Activated naive CD4-positive, alpha-beta T cell treated with anti-CD3 and anti-CD28 coated beads, Interleukin-2, amount 10 ng/mL, durations not matched to agents 7 days and 5 days (primary cell): ENCODE results near the gene OR6F1.

Experiments
- CTCF ChIA-PET: fragments of 350-600 bp; sonication (Branson Sonifier 250); formaldehyde crosslinking; loops from one replicate; lab custom pipeline; 2021; ENCODE audit warnings: antibody characterized with exemption; lab: Charles Lee
- DNase-seq: peaks from one replicate; pipeline ENCODE4 v3.0.0-alpha.2; 2020
- H3K27ac Mint-ChIP-seq: one replicate; pipeline ENCODE4 v1.8.0; 2021; ENCODE audit warnings: mild to moderate bottlenecking, moderate library complexity, mixed read lengths
- H3K27me3 Mint-ChIP-seq: one replicate; pipeline ENCODE4 v1.8.0; 2021; ENCODE audit warnings: mild to moderate bottlenecking, mixed read lengths
- H3K36me3 Mint-ChIP-seq: one replicate; pipeline ENCODE4 v1.8.0; 2021; ENCODE audit warnings: mixed read lengths
- H3K4me1 Mint-ChIP-seq: one replicate; pipeline ENCODE4 v1.8.0; 2021; ENCODE audit warnings: mixed read lengths
- H3K4me3 Mint-ChIP-seq: one replicate; pipeline ENCODE4 v1.8.0; 2021; ENCODE audit warnings: mild to moderate bottlenecking, moderate library complexity, mixed read lengths
- H3K9me3 Mint-ChIP-seq: one replicate; pipeline ENCODE4 v1.8.0; 2021; ENCODE audit warnings: mixed read lengths

Gene OR6F1

GRCh38 chr1:247681288-247681897 is 35.1 kb downstream of the OR6F1 start:
- Mint-ChIP-seq H3K4me3 (no peak overlapping the region), H3K27ac (no peak overlapping the region), H3K27me3 (no peaks in the 10 kb centered on the region), H3K9me3 (no peaks in the 10 kb centered on the region), H3K4me1 (no peaks in the 10 kb centered on the region), H3K36me3 (no peaks in the 10 kb centered on the region)
- CTCF ChIA-PET, result interaction anchor here (0.6 to 1.0 kb wide), 2 partner anchors 21 to 411 kb away, joined by 3 read pairs; no protein-coding TSS in a partner anchor
- peak; percentile 58 for DNase-seq

- CTCF ChIA-PET, result no interaction called here
- H3K36me3 Mint-ChIP-seq, result no peaks in the 10 kb centered on the region
- H3K9me3 Mint-ChIP-seq, result no peaks in the 10 kb centered on the region
Measured at GRCh38 chr1:247680171-247680570, 36.3 kb downstream of the OR6F1 start.

DNA sequence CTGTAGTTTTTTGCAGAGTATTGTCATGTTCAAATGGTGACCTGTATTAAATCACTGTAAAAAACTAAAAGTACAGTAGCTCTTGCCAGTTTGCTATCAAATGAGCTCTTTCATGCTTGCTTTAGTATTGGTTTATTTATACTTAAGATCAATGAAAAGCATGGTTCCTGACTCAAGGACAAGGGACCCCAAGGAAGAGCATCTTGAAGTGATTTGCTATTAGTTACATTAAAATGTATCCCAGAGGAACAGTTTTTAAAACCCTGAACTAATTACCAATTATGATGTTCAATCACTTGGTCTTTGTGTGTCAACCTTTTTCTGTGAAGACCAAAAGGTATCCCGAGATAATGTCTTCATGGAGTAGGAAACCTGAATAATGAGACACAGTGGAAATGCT is 36.8 kb downstream of the OR6F1 start, which contains the start of gene OR13G1:
Gene OR13G1 (minus strand): TSS at position 101 of the 400 bp plus-strand sequence. CDS start 6,698 bp downstream, outside the sequence.
- H3K9me3 Mint-ChIP-seq, result no peaks in the 10 kb centered on the region
- H3K36me3 Mint-ChIP-seq, result no peaks in the 10 kb centered on the region
- DNase-seq, result no peak
- no peaks in the 10 kb centered on the region for H3K4me1 Mint-ChIP-seq
- CTCF ChIA-PET, result no interaction called here
- H3K4me3 Mint-ChIP-seq, result no peak within 1 kb of the TSS
- no peak within 1 kb of the TSS for H3K27ac Mint-ChIP-seq
- H3K27me3 Mint-ChIP-seq, result no peaks in the 10 kb centered on the region

More at GRCh38 chr1:247680171-247680570, 36.3 kb downstream of the OR6F1 start:
- Mint-ChIP-seq H3K4me1 (no peaks in the 10 kb centered on the region), H3K27me3 (no peaks in the 10 kb centered on the region), H3K27ac (no peak overlapping the region), H3K4me3 (no peak overlapping the region)
- DNase-seq, result no peak

DNA sequence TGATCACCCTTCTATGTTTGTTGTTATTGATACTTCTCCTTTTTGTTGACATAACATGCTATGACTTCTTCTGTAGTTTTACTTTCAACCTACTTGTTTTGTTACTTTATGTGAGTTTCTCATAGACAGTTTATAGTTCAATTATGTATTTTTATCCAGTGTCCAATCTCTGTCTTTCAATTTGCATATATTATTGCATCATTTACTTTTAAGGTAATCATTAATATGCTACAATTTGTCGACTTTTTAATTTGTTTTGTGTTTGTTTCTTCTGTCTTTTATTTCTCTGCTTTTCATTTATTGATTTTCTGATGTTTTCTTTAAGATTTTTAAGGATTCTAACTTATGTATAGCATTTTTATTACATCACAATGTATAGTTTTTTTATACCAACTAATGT is 47.2 kb downstream of the OR6F1 start:
- no peaks in the 10 kb centered on the region for H3K36me3 Mint-ChIP-seq
- CTCF ChIA-PET, result no interaction called here
- H3K27ac Mint-ChIP-seq, result no peak overlapping the region

More for the DNA sequence above, 47.2 kb downstream of the OR6F1 start:
- no peak overlapping the region for H3K4me3 Mint-ChIP-seq
- no peaks in the 10 kb centered on the region for H3K4me1 Mint-ChIP-seq
- no peaks in the 10 kb centered on the region for H3K27me3 Mint-ChIP-seq
- no peak for DNase-seq
- H3K9me3 Mint-ChIP-seq, result no peaks in the 10 kb centered on the region
